SIG-M5 (cell line): ENCODE results near the gene CBLC.
A peak's percentile ranks its signal among the peaks of the same experiment; 100 is the strongest.

ENCODE experiments used
- DNase-seq: peaks from one replicate; lab custom pipeline; 2025; lab: John Stamatoyannopoulos, UW

CBLC gene

GRCh38 chr19:44746946-44747738 lies 30.5 kb upstream of the CBLC start:
- DNase-seq = no peak

DNA sequence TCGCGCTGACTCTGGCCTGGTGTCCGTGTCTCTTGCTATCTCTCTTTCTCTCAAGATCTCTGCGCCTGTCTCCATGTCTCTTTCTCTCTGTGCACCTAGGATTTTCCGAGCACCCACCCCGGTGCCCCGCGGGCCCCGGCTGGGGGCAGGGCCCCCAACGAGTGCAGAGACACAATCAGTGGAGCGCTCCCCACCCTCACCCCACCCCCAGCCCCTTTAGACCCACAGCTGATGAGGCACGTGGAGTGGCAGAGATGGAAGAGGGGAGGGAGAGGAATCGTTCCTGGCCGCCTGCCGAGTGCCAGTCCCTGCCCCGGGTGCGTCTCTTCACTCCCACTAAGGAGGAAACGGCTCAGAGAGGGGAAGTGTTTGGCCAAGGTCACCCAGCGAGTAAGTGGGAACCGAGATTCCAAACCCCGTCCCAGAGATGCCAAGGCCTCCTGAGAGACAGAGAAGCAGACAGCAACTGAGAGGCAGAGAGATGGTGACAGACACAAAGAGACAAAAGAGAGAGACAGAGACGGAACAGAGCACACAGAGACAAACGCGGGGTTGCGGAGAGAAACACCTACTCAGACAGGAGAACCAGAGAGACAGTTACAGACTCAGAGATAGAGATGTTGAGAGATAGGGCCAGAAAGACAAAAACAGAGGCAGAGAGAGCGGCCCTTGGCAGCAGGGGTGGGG lies 29.8 kb upstream of the CBLC start:
- DNase-seq = no peak

- DNase-seq = no peak
Observed at GRCh38 chr19:44748426-44749254, 29.1 kb upstream of the CBLC start, which contains the start of gene BCL3. TSS of gene BCL3 (plus strand) at chr19:44748708. CDS start at chr19:44748791, 83 bp downstream.

DNA sequence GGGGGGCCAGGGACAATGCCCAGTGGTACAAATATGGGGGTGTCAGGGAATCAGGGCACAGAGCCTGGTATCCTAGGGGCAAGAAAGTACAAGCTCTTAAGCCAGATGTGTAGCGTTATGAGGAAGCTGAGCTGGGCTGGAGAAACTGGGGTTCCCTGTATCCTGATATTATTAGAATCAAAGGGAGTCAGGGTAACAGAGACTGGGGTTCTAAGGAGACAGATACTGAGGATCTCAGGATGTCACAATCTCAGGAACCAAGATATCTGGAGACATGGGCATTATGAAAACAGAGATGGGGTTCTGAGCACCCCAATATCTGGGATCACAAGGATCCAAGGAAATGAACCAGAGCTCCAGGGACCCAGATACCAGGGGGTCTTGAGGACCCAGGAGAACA lies 28.4 kb upstream of the CBLC start:
- DNase-seq = no peak

- DNase-seq = no peak
Observed at GRCh38 chr19:44749994-44750393, 27.7 kb upstream of the CBLC start.

DNA sequence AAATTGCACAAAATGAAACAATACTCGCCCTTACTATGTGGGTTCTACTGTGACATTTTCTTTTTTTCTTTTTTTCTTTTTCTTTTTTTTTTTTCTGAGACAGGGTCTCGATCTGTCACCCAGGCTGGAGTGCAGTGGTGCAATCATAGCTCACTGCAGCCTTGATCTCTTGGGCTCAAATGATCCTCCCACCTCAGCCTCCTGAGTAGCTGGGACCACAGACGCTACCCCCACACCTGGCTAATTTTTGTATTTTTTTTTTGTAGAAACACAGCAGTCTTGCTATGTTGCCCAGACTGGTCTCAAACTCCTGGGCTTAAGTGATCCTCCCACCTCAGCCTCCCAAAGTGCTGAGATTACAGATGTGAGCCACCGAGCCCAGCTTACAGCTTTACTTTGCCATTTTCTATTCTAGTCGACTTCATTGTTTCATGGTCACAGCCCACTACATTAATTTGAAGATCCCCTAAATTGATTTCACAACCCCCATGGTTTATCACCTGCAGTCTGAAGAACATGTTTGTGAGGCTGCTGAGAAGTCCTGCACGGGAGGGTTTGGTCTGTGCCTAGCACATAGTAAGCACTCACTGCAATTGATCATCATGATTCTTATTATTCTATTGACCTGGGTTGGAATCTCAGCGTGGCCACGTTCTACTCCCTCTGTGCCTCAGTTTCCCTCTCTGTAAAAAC lies 25.4 kb upstream of the CBLC start:
- DNase-seq = no peak

DNA sequence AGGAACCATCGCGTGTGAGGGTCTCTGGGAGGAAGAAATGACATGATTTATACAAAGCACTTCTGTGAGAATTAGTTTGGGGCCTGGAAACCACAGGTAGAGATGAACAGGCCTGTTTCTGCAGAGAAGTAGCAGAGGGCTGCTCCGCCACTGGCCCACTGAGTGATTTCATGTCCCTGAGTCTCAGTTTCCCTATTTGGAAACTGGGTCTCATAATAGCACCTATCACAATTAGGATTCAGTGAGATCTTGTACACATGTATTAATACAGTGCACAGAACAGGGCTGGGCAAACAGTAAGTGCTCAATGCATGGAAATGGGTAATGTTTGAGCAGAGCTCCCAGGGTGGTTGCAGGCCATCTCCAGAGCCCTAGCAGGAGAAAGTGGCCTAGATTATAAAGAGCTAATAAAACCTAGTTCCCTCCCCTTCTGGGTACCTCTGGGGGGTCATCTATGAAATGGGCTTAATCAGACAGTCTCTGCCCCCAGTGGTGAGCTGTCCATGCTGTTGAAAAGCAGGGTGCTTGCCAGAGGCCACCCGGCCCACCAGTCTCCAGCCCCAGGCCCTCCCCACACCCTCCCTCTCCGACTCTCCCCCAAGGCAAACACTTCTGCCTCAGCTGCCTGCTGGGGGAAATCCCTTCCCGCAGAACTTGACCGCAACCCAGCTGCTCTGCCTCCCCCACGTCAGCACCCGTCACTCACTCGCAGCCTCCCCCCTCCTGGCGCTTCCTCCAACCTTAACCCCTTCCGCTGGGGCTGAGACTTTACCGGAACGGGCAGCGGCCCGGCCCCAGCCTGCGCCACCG lies 24.7 kb upstream of the CBLC start:
- peak; percentile 55 for DNase-seq

DNA sequence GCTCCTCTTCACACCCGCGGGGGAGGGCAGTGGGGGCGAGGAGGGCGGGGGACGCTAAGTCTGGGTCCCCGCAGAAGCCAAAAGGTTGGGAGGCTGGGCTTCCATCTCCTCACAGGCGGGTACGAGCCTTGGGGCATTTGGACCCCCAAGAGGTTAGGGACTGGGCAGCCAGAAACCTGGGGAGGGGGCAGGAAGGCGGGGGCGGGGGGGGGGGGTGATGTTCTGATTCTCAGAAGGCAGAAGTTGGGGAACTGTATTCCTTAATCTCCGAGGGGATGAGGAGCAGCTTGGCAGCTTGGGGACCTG lies 24.1 kb upstream of the CBLC start:
- DNase-seq = no peak

DNA sequence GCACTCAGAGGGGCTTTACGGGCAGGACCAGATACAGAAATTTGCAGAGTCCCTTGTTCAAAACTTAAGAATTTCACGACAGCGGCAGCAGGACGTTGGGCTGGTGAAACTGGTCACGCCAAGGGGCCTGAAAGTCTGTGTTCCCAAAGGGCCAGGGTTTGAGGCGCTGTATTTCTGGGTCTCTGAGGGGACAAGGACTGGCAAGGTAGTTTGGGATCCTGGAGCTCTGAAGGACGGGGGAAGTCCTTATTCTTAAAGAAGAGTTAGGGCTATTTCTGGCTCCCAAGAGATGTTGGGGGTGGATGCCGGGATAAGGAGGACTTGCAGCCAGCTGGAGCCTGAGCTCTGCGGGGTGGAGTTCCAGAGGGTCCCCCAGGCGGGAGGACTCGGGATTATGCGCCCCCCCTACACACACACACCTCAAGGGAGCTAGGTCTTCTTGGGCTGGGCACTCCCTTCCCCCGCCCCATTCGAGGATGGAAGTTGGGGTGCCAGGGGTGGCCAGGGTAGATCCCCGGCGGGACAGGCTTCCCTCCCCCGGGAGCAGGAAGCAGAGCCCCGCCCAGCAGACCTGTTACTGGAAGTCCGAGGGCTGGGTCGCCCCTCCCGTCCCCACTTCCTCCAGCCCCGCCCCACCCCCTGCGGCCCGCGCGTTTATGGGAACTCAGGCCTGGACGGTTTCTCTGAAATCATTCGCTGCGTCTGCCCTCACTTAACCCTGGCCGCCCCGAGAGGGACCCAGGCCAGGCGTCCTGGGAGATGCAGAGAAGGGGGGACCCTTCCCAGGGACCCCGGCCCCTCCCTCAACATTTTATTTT lies 23.5 kb upstream of the CBLC start:
- no peak for DNase-seq

- no peak for DNase-seq
Observed at GRCh38 chr19:44754750-44755080, 23.0 kb upstream of the CBLC start.

GRCh38 chr19:44755219-44755618 lies 22.5 kb upstream of the CBLC start:
- no peak for DNase-seq

- DNase-seq = no peak
Observed at GRCh38 chr19:44756089-44756562, 21.6 kb upstream of the CBLC start.

DNA sequence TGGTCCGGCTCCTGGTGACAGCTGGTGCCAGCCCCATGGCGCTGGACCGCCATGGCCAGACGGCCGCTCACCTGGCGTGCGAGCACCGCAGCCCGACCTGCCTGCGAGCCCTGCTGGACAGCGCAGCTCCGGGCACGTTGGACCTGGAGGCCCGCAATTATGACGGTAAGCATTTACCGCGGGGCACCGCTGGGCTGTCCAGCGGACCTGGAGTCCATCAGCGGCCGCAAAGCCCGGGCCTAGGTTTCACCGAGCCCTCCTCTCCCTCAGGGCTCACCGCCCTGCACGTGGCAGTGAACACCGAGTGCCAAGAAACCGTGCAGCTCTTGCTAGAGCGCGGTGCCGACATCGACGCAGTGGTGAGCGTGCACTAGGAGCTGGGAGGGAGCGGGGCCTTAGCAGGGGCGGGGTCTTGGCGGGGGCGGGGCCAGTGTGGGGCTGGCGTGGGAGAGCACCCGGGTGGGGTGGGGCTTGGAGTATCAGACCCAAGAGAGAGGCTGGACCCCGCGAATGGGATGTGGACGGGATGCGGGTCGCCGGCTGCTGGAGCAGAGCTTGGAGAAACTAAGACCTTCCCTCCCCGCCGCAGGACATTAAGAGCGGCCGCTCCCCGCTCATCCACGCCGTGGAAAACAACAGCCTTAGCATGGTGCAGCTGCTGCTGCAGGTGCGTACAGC lies 20.5 kb upstream of the CBLC start:
- no peak for DNase-seq

GRCh38 chr19:44757735-44758505 lies 19.8 kb upstream of the CBLC start:
- DNase-seq = no peak

- DNase-seq = no peak
Observed at GRCh38 chr19:44758596-44758995, 19.1 kb upstream of the CBLC start.

- DNase-seq = no peak
Observed at GRCh38 chr19:44759083-44759804, 18.4 kb upstream of the CBLC start.

GRCh38 chr19:44762038-44762437 lies 15.7 kb upstream of the CBLC start:
- DNase-seq = no peak
